ENCODE measurements around the gene SIMC1. TPM values are rescaled to one million over a fixed set of nuclear protein-coding genes. Genes with fewer than 3 reads are reported as not detected.

Gene SIMC1
- polyA plus RNA-seq, 3 donors: 3.4 to 5.3 (median 4.2) TPM

- no peak overlapping the region for H3K27ac ChIP-seq (ENCODE audit: low read depth, low read length)
Observed at GRCh38 chr5:176394096-176394495, 155.9 kb downstream of the SIMC1 start.

GRCh38 chr5:176394881-176395675 is 156.9 kb downstream of the SIMC1 start:
- 66 to 83% (median 76%) methylated on average over 11 of the region's 11 CpGs for WGBS, 3 donors

More at GRCh38 chr5:176394096-176394495, 155.9 kb downstream of the SIMC1 start:
- 93 to 96% (median 95%) methylated on average over 9 of the region's 9 CpGs for WGBS, 3 donors

More at GRCh38 chr5:176394881-176395675, 156.9 kb downstream of the SIMC1 start:
- H3K27ac ChIP-seq (ENCODE audit: low read depth, low read length): no peak overlapping the region

Other genes starting within 250 kb of the SIMC1 start
- gene KIAA1191, start 123.3 kb downstream of the SIMC1 start, polyA plus RNA-seq: 10 to 100 TPM; 37.5 to 60.7 (median 44.7) TPM
- 1 to 10 TPM in 2 of 3 donors, under 1 TPM in 1; 0.99 to 3.1 (median 1.3) TPM for gene ARL10, start 127.1 kb downstream of the SIMC1 start, polyA plus RNA-seq
- 10 to 100 TPM; 19.5 to 76.3 (median 25.1) TPM for gene NOP16, start 150.2 kb downstream of the SIMC1 start, polyA plus RNA-seq
- 100 to 1,000 TPM in 2 of 3 donors, 10 to 100 TPM in 1; 90.0 to 250 (median 202) TPM for gene HIGD2A, start 150.3 kb downstream of the SIMC1 start, polyA plus RNA-seq
- 100 to 1,000 TPM in 2 of 3 donors, 10 to 100 TPM in 1; 50.8 to 128 (median 105) TPM for gene CLTB, start 178.1 kb downstream of the SIMC1 start, polyA plus RNA-seq
- gene FAF2, start 210.0 kb downstream of the SIMC1 start, polyA plus RNA-seq: 10 to 100 TPM in 1 of 3 donors, 1 to 10 TPM in 2; 8.4 to 14.3 (median 9.9) TPM

Measured in adipose tissue (tissue), 3 donors.